Measurements from ENCODE around the gene CCPG1.

Gene CCPG1

GRCh38 chr15:55318588-55319494 is 89.3 kb downstream of the CCPG1 start, which contains the start of the genes PIGB and PIGBOS1:
Gene PIGB (plus strand): TSS chr15:55319222. CDS start chr15:55319251, 29 bp downstream.
Gene PIGBOS1 (minus strand): TSS chr15:55319123. CDS start chr15:55317792, 1,331 bp downstream.
- peak; percentile 57 for DNase-seq (ENCODE audit: low spot score)

Data from HuH-7.5 (cell line).